Head of caudate nucleus (tissue), 42 donors: Measurements from ENCODE around the gene HAS3.
A peak's percentile ranks its signal among the peaks of the same experiment; 100 is the strongest.

Source experiments
- DNase-seq, 42 donors: peaks; one replicate each; pipeline versions ENCODE4 v3.0.0 to v3.0.0-alpha.2; 2020 to 2021; ENCODE audit warnings: mixed read lengths in 7 of 42
- intact Hi-C: fragments of 100-400 bp; cut with DNase I; formaldehyde crosslinking; loops from one replicate; pipeline ENCODE4 v1.15.0; 2022

Gene HAS3

DNA sequence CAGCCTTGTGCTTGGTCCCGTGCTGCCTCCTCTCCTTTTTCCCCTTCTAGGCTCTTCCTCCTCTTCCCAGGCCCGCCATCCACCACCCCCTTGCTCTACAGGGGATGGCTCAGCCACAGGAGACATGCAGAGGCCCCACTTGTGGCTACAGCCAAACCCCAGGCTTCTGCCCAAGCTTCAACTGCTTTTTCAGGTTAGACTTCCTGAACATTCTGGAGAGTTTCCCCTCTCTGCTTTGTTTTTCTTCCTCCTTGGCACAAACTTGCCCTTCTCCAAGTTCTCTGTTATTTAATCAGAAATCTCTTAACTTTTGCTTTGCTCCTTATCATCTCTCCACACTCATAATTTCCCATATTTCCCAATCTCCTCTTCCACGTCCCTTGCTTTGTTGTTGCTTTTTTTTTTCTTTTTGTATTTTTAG is 18.3 kb upstream of the HAS3 start:
- intact Hi-C loops: no loop called here
- no peak for DNase-seq

DNA sequence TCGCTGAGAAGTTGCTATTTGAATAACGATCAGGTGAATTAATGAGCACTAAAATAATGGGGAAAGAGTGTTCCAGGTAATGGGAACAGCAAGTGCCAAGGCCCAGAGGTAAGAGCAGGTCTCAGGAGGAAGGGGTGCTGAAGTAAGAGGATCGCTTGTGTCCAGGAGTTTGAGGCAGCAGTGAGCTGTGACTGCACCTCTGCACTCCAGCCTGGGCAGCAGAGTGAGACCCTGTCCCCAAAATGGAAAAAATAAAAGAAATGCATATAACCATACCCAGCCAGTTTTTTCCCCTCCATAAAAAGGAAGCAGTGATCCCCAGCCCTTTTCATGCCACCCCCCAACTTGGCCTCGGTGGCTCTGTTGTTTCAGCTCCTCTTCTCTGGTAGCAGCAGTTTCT is 16.8 kb upstream of the HAS3 start:
- no peak for DNase-seq

DNA sequence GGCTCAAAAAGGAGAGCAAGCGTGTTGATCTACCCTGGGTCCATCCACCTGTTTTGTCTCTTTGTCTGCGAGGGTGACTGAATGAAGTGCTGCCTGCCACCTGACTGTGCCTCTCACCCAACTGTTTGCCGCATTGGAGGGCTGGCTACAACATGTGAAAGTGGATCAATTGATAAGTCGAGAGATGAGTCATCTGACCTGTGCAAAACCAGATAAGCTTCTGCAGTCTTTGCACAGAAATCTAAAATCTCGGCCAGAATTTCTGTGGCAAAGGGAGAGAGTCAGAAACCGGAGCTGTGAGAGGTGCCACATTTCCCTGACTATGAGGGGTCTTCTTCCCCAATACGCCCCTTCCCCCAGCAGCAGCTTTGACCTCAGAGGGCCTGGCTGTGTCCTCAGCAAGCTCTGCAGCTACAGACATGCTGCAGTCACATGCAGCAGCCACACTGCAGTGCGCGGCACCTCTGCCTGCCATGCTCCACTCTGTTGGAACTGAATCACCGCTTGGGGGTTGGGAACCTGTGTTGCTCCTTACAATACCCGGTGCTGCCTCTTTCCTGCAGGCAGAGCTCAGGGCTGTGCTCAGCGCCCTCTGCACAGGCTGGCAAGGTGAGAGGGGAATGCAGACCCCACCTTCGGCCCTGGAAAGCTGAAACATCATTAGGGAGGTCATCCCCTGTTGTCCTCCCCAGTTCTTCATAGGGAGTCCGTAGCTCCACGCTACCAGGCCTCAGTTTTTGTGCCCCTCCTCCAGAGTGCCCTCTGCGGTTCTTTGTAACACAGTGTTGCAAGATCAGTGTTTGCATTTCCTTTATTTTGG is 16.2 kb upstream of the HAS3 start:
- intact Hi-C loops: no loop called here
- peak; percentile 47 to 91 (median 75) for DNase-seq

More for the DNA sequence above, 16.8 kb upstream of the HAS3 start:
- intact Hi-C loops: no loop called here

- intact Hi-C loops: no loop called here
Observed at GRCh38 chr16:69093974-69094373, 11.5 kb upstream of the HAS3 start.

DNA sequence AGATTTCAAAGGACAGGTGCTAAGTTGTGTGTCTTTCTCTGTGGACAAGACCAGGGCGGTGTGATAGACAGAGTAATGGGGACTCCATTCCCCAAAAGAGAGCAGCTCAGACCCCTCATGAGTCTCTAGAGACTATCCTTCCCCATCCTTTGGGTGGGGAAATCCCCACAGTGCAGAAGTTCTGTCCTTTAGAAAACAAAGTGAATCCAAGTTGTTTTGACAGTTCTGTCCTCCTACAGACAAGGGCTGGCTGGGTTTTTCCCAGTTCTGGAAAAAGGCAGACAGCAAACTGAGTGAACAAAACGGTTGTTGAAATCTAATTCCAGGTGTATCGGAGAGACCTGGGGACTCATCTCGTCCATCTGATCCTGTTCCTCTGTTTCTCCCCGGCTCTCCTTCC is 11.0 kb upstream of the HAS3 start:
- no peak for DNase-seq

More at GRCh38 chr16:69093974-69094373, 11.5 kb upstream of the HAS3 start:
- DNase-seq: no peak

DNA sequence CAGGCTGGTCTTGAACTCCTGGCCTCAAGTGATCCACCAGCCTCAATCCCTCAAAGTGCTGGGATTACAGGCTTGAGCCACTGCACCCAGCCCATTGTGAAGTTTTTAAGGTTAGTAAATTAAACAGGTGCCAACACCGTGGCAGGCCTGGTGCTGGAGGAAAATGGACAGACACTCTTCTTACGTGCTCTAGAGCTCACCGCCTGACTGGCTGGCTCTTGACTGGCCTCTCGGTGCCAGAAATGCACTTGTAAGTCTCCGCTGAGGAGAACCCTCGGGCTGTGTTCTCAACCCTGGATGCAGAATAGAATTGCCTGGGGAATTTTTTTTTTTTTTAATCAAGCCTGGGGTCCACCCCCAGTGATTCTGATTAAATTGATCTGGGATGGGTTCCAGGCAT is 10.3 kb upstream of the HAS3 start:
- intact Hi-C loops: no loop called here
- no peak for DNase-seq

More for the DNA sequence above, 11.0 kb upstream of the HAS3 start:
- intact Hi-C loops: no loop called here

DNA sequence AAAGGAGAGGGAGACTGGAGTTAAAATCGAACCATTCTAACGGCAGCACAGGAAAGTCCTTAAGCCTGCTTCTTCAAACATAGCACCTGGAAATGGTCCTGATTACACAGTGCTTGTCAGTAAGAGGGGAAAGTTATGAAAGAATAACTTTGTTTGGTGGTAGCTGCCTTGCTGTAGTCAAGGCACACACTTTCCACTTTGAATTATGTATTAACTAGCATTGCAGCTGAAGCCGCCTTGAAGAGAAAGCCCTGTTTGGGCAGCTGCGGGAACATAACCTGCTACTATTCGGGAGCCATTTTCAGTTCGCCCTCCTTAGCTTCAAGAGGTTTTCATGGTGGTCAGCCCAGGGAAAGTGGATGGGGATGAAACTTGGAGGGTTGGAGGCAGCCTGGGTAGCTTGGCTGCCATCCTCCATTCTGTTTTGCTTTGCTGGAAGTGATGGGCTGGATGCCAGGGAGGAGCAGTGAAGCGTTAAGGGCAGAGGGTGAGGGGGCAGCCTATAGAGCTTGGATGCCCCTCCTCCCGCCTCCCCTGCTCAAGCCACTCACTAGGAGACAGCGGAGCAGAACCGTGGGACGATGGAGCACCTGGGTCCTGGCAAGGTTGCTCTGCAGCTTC is 5.3 kb upstream of the HAS3 start:
- intact Hi-C loops: no loop called here
- DNase-seq: no peak

GRCh38 chr16:69106491-69107315 is 1.2 kb downstream of the HAS3 start:
- intact Hi-C loops: no loop called here
- peak in 1 of 42 donors; percentile 21 for DNase-seq

DNA sequence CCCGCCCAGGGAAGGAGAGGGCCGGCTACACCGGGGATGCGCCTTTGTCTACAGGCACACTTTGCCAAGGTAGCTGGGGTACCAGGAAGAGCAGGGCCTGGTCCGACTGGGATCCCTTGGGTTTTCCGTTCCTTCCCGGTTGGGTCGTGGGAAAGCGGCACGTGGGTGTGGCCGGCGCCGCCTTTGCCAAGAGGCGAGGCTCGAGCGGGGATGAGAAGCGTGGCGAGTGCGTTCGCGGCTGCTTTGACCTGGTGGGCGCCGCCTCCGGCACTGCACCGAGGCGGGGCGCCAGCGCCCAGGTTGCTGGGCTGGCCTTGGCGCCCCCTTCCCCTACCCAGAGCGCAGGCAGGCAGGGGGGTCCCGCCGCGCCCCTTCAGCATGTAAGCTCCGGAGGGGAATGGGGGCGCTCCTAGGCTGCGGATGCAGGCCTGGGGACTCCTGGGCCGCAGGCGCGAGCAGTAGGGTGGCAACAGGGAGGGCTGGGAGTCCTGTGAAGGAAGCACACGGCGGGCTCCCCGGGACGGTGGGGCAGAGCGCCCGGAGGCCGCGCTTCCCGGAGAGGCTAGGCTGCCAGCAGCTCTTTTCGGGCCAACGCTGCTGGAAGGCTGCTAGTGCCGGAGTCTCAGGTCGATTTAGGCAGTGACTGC is 2.0 kb downstream of the HAS3 start:
- intact Hi-C loops: no loop called here
- peak in 22 of 42 donors; percentile 8 to 61 (median 42) for DNase-seq

DNA sequence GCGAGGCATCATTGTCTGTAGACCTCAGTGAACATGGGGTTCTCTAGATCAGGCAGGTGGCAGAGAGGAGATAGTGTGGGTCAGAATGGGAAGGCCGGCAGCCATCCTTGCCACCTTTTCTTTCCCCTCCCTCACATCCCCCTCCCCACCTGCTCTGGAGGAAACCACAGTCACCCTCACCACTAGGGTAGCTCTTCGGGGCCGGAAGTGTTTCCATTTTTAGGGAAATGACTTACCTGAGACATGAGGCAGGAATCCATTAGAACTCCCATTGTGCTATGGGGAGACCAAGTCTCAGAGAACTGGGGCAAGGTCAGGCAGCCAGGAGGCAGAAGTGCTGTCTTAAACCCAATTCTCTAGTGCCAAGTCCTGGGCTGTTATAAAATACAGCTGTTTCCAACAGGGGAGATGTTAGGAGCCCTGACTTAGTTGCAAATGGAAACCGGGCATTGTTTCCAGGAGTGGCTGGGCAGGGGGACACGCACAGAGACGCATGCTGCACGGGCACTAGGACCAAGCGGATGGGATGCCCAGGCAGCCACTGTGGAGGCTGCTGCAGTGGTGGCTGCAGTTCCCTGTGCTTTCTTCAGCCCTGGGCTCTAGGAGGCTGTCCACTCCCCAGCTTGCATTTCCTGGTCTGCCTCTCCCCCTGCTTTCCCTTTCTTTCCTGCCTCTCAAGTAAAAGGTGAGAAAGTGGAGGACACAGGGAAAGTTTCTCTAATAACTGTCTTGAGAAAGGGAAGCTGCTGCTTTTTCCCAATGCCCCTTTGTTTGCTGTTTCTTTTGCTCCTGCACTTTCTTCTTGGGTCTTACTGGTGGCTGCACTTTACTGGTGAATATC is 2.8 kb downstream of the HAS3 start:
- no peak for DNase-seq
- intact Hi-C loops: no loop called here

- DNase-seq: no peak
- intact Hi-C loops: no loop called here
Observed at GRCh38 chr16:69108905-69109252, 3.4 kb downstream of the HAS3 start.

- no peak for DNase-seq
- intact Hi-C loops: loop anchor here (5.0 kb wide), 1 partner anchor 207 kb away; no protein-coding TSS in a partner anchor
Observed at GRCh38 chr16:69109486-69110270, 4.2 kb downstream of the HAS3 start.

DNA sequence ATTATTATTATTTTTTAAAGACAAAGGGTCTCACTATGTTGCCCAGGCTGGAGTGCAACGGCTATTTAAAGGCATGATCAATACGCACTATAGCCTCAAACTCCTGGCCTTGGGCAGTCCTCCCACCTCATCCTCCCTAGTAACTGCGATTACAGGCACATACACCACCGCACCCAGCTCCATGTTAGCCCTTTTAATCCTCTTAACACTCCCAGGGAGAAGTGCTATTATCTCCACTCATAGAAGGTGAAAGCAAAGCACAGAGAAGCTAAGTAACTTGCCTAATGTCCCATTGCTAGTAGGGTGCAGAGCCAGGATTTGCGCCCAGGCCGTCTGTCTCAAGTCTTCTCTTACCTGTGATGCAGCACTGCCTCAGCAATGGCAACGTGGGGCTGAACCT is 5.0 kb downstream of the HAS3 start:
- intact Hi-C loops: loop anchor here (5.0 kb wide), 1 partner anchor 208 kb away; no protein-coding TSS in a partner anchor
- DNase-seq: no peak

DNA sequence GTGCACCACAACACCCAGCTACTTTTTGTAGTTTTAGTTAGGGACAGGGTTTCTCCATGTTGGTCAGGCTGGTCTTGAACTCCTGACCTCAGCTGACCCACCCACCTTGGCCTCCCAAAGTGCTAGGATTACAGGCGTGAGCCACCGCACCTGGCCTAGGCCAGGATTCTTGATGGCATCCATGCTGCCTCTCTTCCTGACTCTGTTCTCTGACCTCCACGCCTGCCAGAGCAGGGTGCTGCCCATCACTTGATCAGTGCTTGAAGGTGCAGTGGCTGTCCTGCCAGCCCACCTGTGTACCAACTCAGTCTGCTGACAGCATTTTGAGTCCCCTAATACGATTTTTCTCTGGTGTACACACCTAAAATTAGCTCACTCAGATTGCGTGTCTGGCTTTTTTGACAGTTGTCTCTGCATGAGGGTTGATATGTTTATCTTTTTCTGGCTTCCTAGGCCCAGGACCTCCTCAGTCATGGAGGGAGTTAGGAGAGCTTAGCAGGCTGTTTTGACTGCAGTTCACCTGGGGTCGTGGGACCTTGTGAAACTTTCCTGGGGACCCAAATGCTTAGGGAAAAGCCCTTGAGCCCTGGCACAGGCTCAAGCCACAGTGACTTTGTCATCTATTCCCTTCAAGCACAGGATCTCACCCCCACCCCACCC is 5.9 kb downstream of the HAS3 start:
- peak in 2 of 42 donors; percentile 7 to 10 for DNase-seq
- intact Hi-C loops: loop anchor here (5.0 kb wide), 1 partner anchor 209 kb away; no protein-coding TSS in a partner anchor

DNA sequence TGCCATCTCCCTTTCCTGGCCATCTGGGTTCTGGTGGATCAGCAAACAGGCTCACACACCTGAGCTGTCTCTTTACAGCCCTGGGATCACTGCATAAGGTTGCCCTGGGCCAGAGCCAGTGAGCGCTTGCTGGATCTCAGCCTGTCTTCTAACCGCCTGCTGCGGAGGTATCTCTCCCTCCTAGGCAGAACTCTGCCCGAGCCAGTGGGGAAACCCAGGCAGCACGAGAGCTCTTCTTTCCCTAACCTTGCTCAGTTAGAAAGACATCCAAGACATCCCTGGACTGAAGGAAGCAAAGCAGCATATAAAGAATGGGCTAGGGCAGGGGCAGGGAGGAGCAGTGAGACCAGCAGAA is 6.4 kb downstream of the HAS3 start:
- intact Hi-C loops: loop anchor here (5.0 kb wide), 1 partner anchor 210 kb away; no protein-coding TSS in a partner anchor
- no peak for DNase-seq

GRCh38 chr16:69112285-69113129 is 7.1 kb downstream of the HAS3 start:
- peak in 29 of 42 donors; percentile 20 to 79 (median 52) for DNase-seq
- intact Hi-C loops: loop anchor here (5.0 kb wide), 1 partner anchor 210 kb away; no protein-coding TSS in a partner anchor
